ENCODE results near the gene UROC1.

The UROC1 gene

DNA sequence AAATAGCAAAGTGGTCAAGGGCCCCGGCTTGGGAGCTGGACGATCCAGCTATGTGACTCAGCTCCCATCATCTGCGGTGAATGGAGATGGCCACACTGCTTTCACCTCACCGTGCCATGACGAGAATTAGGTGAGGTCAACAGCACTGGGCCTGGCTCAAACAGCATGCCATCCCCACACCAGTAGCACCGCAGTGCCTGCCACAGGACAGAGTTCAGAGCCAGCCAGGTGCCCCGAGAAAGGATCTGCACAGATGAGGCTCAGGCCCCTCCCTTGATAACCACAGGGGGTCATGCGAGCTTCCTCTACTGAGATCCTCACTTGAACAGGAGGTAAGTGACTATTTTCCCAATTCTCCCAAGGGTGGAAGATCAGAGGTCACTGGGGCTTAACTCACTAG, 71.3 kb downstream of the UROC1 start:
- DNase-seq: no peak

DNA sequence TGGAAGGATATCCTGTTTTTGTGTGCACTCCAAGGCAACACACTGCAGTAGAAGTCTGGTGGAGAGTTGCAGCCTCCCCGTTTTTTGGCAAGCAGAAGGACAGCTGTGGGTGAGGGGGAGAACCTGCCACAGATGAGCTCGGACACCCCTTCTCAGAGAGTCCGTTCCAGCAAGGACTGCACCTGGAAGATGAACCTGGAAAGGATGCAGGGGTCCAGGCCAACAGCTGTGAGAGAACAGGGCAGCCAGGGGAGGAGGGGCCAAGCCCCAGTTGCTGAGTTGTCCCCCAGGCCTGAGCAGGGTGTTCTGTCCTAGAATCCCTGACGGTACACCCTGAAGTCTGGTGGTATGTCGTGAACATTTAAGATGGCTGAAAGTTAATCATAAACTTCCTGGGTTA, 72.1 kb downstream of the UROC1 start:
- no peak for DNase-seq

DNA sequence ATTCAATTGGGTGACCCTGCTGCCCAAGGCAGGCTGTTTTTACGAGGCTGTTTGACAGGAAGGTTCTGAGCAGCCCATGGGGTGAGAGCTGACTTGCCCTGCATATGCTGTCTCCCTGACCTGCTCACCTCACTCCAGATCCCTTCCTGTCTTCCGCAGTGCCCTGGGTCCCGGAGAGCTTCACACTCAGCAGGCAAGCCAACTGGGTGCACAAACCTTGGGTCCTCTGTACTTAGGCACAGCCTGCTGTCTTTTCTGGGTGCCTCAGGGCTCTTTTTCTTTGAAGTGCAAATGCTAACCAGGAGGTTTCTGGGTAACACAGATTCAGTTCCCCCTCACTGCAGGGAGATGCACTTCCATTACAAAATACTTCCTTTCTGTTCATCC, 74.7 kb downstream of the UROC1 start:
- DNase-seq: no peak

DNA sequence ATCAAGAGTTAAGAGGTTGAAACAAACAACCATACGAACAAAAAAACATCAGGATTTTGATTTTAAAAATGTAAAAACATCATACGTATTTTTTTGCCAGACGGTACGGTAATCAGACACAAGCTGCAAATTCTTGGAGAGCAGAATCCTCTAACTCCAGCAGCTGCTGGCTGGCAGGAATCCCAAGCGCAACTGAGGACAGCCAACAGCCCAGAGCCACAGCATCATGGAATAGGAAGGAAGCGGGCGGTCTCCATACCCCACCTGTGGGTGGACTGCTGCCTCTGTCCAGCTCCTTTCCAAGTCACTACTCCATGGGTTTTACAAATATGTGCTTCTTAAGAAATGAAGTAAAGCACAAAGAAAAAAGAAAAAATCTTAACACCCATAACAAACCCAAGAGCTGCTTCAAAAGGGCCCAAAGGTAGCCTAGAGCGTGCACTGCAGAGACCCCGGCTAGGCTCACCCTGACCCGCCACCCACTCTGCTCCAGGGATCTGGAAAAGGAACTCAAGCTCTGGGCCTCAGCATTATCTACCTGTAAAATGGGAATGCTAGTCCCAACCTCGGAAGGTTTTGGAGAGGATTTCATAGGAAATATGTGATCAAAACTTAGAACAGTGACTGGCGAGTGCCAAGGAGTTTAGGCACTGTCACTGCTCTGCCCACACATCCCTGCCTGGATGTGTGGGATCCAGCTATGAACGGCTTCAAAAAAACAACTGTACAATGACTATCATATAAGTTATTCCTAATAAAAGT, 75.3 kb downstream of the UROC1 start:
- peak in 12 of 51 donors; percentile 8 to 40 (median 15) for DNase-seq

DNA sequence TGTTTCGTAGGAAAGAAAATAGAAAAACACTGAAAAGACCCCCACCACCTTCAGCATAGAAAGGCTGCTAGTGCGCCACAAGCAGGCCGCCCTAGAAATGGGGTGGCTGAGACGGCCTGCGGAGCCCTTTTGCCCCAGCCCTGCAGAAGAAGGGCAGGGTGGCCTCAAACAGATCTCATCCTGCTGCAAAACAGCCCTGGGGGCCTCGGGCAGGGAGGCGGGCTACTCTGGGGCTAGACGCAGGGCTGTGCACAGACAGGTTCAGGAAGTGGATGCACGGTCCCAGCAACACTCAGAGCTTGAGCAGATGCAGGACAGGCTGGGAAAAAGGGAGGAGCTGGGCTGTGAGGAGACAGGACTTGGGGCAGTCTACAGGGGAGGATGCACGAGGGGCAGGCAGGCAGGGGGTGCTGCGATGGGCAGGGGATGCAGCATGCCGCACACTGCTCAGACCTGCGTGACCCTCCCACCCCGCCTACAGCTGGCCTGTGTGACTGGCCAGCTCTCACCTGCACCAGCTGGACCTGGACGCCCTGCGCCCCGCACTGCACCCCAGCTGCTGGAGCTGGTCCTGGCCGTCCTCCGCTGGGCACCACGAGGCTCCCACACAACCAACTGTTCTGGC, 76.2 kb downstream of the UROC1 start:
- no peak for DNase-seq

DNA sequence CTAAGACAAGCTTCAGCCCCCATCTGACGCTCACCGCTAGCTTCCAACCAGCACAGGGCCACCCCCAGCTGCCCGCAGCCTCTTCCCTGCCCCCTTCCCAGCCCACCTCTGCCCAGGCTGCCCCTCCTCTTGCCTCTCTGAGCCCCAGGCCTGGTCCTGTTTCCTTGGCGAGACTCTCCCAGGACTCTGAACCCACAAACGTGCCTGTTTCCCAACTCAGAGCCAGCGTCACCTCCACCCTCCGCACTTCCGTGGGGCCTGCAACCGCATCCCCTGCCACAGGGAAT, 76.9 kb downstream of the UROC1 start:
- DNase-seq: no peak

DNA sequence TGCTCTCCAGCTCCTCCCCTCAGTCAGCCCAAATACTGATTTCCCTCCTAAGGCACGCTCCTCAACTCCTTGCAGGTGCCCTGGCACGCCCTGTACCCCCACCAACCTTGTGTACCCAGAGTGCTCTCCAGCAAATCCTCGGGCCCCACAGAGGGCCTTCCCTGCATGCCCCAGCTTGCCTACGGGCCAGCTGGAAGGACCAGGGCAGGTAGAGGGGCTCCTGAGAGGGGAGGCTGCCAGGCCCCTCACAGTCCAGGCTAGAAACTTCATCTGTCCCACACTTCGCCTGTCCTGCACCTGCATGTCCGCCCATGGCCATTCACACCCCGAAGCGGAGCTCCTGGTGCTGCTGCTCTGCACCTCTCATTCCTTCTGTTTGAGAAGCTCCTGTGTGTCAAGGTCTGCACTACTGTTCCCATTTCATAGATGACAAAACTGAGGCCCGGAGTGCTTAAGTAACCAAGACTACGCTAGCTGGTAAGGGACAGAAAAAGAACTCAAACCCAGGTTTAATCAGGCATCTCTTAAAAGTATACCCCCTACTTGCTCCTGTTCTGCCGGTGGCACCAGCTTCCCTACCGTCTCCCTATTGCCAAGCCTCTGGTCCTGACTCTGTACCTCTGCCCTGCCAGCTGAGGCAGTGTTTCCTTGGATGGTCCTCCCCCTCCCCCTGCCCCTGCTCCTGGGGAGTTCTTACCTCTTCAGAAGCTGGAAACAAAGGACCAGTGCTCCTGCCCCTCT, 77.4 kb downstream of the UROC1 start:
- no peak for DNase-seq

DNA sequence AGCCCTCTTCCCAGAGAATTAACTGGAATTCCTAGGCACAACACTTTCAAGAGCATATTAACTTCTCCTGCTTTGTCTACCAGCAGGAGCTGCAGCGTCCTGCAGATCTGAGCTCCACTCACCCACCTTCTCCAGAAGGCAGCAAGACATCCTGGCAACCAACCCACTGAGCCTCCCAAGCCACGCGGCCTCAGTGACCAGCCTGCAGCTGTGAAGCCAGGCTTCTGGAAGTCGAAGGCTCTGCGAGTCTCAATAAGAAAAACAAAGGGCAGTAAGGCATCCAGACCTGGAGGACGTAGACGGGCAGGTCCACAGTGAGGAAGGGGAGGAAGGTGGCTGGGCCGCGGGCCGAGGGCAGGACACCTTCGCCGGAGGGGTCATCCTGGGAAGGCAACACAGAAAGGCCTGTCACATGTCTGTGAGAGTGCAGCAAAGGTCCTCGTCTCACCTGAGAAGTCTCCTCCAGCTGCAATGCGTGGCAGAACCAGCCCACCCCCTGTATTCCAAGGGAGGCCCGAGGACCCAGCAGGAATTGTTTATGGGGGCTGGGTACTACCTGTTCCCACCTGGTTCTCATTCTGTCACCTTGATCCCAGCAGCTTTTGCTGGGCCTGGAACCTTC, 78.1 kb downstream of the UROC1 start:
- no peak for DNase-seq

DNA sequence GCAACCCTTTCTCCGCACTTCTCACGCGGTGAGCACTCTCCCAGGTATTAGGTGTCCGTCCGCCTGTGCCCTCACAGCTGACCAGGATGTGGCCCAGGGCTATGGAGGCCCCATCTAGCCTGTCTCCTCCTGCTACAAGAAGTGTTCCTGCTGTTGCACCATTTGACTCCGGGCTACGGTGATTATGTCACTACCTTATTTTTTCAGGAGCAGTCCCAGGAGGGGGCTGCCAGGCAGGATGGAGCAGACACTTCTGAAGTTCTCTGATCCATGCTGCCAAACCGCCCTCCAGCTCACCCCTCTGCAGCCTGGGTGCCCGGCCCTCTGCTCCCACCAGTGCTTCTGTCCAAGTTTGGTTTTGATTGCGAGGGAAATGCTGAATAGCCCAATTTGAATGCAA, 78.8 kb downstream of the UROC1 start:
- DNase-seq: no peak

DNA sequence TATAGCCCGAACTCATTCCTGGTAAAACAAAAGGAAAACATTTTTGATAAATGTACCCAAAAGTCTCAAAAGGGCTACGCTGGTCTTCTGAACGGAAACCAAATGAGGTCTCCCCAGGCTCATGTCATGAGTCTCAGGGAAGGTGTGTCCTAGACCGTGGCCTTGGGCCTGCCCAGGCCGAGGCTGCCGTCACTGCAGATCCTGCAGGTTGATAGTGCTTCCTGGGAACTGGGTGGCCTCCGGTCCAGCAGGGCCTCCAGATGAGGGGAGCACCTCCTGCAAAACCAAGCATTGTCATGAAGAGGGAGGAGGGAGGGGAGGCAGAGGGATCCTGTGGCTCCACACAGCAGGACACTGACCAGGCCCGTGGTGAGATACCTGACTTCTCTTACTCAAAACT, 79.4 kb downstream of the UROC1 start:
- no peak for DNase-seq

DNA sequence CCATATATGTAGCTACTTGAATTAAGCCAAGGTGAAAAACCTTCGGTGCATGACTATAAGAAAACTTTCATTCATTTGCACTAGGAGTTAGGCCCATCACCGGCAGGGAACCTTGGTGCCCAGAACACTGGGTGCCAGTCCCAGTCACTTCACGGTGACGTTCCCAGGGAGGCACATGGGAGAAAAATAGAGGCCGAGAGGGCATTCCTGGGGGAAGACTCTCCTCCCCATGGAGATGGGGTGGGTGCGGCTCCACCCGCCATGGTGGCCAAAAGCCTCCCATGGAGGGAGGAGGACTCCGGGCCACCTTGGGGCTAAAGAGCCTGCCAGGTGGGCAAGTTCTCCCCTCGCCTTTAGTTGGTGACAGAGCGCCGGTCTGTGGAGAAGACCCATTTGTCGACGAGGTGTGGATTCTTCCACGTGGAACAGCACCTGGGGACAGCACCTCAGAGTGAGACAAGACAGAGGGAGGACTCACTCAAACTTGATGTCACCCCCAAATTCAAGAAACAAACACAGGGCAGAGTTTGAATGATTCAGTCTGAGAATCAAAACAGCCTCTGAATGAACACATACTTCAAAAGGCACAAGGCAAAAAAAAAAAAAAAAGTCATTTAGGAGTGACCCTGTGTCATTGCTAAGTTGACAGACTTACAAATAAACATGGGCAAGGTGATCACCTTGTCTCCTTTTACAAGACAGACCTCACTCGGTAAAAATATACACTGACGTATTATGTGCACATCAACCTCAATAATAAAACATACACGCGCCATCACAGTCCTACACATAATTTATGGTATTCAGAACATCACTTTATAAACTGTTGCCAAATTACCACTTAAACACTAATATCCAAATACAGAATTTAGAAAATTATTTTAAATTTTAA, 80.5 kb downstream of the UROC1 start:
- DNase-seq: no peak

DNA sequence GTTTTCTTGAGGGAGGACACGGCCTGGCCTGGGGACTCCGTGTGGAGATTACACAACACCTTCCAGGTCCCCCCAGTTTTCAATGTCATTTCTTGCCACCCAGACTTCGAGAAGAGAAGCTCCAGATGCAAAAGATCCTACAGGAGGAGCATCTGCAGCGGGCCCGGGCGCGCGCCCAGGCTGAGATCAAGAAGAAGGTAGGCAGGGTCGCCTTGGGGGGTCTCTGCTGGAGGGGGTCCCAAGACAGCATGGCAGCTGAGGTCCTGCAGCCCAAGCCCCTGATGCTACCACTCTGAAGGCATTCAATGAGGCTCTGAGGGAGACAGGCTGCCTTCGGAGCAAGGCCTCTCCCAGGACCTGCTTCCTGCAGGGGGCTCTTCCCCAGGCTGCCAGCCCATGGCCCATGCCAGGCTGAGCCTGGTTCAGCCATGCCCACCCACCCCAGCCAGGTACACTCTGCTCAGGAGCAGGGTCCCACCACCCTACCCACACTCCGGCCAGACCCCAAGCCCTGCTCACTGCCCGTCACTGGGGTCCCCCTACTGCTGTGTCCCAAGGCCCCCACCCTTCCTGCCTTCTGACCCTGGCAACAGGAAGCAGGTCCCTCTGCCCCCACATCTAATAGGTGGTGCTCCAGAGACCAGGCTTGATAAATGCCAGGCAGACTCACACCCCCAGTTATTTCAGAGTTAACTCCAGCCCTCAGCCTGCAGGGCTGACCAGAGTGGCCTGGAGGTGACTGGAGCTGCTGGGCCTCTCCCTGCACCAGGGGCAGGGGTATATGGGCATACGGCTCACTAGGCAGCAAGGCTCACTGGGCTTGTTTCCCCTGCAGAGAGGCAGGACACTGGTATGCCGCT, 81.9 kb downstream of the UROC1 start:
- DNase-seq: no peak

DNA sequence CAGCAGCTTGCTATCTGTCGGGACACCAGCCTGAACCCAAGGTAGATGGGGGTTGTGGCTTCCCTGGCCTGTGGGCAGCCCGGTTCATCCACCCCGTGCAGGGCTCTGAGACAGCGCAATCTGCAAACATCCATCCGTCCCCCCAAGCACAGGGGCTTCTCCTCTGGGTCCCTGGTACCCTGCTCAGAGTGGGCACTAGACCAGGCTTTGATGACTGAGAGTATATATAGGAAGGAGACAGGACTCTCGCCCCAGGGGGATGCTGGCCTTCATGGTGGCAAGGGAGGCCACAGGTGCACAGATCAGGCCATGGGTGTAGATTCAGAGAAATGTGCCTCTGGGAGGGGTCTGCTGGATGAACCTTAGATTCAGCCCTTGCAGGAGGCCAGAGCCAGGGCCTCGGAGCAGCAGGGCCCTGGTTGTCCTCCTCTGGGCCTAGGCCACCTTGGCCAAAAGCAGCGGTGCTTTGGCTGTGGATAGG, 82.6 kb downstream of the UROC1 start:
- no peak for DNase-seq

DNA sequence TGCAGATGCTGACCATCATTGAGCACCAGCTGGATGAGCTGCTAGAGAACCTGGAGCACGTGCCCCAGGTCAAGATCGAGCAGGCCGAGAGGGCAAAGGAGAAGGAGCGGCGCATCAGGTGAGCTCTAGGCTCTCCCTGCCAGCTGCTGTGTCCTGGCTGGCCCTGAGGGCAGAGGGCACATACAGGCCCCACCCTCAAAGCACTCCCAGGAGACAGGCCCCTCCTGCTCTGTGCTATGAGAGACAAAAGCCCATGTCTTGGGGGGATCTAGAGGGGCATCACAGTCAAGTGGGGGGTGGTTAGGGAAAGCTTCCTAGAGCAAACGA, 83.3 kb downstream of the UROC1 start:
- no peak for DNase-seq

DNA sequence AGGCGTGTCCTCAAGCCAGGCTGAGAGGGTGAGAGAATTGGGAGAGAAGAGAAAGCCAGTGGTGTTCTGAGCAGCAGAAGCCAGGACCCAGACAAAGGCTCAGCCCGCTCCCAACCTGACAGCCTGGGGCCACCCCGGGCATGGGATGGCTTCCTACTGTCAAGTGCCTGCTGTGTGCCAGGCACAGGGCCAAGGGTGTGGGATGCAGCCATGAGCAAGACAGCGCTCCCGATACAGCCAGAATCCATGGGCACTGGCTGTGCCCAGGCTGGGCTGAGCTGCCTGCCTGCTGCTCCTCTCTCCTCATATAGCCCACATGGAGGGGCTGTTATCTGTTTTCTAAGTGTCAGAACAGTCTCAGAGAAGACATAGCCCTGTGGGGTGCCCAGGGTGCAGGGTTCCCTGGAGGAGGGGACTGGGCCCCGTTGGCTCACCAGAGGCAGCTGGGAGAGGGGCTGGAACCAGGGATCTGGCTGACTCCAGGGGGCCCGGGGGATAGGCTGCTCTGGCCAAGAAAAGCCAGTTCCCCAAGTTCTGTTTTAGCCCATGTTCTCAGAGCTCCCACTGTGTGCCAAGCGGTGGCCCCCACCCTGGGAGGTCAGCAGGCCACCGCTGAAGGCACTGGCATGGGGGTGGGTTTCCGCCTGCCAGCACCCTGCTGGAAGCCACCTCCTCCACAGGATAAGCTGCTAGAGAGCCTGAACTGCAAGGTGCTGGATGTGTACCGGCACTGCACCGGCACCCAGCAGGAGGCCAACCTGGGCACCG, 83.9 kb downstream of the UROC1 start:
- peak in 1 of 51 donors; percentile 19 for DNase-seq

DNA sequence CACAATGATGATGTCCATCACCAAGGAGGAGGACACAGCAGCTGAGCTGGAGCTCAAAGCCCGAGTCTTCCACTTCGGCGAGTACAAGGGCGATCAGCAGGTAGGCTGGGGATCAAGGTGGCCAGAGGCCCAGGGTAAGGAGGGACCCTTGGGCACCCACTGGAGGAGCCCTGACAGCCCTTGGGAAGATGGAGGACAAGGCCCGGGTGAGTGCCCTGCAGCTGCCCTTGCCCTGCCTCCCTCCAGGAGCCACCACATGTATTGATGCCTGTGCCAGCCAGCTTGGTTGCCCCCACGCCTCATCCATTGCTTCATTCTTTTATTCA, 84.5 kb downstream of the UROC1 start:
- DNase-seq: no peak

DNA sequence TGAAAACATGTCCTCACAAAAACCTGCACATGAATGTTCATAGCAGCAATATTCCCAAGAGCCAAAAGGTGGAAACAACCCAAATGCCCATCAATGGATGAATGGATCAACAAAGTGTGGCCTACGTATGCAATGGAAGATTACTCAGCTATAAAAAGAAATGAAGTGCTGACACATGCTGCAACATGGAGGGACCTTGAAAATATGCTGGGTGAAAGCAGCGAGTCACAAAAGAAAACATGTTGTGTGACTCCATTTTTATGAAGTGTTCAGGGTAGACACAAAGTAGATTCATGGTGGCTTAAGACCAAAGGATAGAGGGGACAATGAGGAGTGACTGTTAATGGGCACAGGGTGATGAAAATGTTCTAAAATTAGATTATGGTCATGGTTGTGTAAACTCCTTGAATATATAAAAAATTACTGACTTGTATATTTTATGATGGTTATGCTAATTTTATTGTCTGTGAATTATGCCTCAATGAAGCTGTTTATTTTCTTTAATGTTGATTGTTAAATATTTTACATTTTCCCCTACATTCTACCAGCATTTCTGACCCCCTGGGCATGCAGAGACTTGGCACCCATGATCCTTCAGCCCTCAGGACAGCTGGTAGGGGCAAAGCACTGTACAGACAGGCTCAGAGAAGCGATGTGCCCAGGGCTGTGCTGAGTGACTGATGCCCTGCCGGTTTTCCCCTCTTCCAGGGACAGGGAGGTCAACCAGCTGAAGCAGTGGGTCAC, 85.0 kb downstream of the UROC1 start:
- DNase-seq: no peak

All from hypothalamus (tissue), 51 donors.